Measurements from ENCODE around the gene KRT86. TPM values are rescaled to one million over a fixed set of nuclear protein-coding genes. Genes with fewer than 3 reads are reported as not detected.

Gene KRT86
- total RNA-seq, 1 donor from 2014 or later = not detected

DNA sequence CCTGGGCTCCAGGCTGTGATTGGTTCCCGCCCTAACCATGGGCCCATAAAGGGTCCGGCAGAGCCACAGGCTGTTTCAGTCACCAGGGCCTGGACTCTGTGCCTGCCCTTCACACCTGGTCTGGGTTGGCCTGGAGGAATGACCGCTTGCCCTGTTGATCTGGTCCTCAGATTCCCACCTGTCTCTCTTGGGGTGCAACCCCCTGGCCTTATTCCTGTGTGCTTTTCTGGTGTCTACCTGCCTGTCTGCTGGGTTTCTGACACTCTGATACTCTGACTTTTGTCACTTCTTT lies 49.7 kb downstream of the KRT86 start:
- Mint-ChIP-seq H3K4me1 (ENCODE audit: unreplicated experiment) (no peaks in the 10 kb centered on the region), H3K9me3 (ENCODE audit: unreplicated experiment) (no peaks in the 10 kb centered on the region), H3K27me3 (ENCODE audit: unreplicated experiment) (peaks cover 10% of the 10 kb centered on the region), H3K27ac (ENCODE audit: unreplicated experiment) (no peak overlapping the region), H3K36me3 (ENCODE audit: low read depth, unreplicated experiment) (no peaks in the 10 kb centered on the region), H3K4me3 (ENCODE audit: unreplicated experiment) (no peak overlapping the region)
- TF ChIP-seq, protein P1, sequence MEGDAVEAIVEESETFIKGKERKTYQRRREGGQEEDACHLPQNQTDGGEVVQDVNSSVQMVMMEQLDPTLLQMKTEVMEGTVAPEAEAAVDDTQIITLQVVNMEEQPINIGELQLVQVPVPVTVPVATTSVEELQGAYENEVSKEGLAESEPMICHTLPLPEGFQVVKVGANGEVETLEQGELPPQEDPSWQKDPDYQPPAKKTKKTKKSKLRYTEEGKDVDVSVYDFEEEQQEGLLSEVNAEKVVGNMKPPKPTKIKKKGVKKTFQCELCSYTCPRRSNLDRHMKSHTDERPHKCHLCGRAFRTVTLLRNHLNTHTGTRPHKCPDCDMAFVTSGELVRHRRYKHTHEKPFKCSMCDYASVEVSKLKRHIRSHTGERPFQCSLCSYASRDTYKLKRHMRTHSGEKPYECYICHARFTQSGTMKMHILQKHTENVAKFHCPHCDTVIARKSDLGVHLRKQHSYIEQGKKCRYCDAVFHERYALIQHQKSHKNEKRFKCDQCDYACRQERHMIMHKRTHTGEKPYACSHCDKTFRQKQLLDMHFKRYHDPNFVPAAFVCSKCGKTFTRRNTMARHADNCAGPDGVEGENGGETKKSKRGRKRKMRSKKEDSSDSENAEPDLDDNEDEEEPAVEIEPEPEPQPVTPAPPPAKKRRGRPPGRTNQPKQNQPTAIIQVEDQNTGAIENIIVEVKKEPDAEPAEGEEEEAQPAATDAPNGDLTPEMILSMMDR (IDR thresholded peaks at IDR 0.05; ENCODE audit: unreplicated experiment) = no peak
- no peak for DNase-seq (ENCODE audit: low spot score)

DNA sequence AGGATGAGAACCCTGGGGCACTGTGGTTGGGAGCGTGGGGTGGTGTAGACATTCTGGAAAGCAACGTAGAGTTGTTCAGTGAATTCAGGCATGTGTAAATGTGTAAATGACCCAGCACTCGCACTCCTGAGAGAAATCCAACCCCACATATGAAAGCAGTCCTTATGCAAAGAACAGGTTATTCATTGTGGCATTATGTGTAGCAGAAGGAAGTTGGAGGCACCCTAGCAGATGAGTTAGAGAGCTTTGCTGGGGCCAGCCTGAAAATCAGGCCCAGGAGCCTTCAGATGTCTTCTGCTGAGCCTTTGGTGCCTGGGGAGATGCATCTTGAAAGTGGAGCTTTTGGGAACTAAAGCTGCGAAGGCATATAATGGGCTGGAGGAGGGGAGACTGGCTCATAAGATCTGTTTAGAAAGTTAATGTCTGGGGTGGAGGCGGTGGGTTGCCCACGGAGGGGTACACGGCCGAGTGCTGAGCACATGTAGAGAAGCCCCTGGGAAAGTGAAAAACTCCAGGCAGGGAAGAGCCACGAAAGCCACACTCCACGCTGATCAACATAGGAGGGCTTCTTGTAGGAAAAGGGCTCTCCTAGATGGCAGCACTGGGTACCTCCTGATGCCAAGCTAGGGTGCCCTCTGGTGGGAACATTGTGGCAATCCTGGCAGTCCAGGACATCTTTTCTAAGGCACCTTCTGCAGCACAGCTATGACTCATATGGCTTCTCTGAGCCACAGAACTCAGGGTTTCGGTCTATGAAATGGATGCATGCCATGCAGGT lies 52.8 kb downstream of the KRT86 start:
- TF ChIP-seq, protein P1 (IDR thresholded peaks at IDR 0.05; ENCODE audit: unreplicated experiment) = peak; percentile 49
- peak; percentile 76 for DNase-seq (ENCODE audit: low spot score)
- H3K36me3 Mint-ChIP-seq (ENCODE audit: low read depth, unreplicated experiment) = no peaks in the 10 kb centered on the region
- no peaks in the 10 kb centered on the region for H3K4me1 Mint-ChIP-seq (ENCODE audit: unreplicated experiment)
- peaks cover 6% of the 10 kb centered on the region for H3K27me3 Mint-ChIP-seq (ENCODE audit: unreplicated experiment)
- no peak overlapping the region for H3K4me3 Mint-ChIP-seq (ENCODE audit: unreplicated experiment)
- no peak overlapping the region for H3K27ac Mint-ChIP-seq (ENCODE audit: unreplicated experiment)
- no peaks in the 10 kb centered on the region for H3K9me3 Mint-ChIP-seq (ENCODE audit: unreplicated experiment)

DNA sequence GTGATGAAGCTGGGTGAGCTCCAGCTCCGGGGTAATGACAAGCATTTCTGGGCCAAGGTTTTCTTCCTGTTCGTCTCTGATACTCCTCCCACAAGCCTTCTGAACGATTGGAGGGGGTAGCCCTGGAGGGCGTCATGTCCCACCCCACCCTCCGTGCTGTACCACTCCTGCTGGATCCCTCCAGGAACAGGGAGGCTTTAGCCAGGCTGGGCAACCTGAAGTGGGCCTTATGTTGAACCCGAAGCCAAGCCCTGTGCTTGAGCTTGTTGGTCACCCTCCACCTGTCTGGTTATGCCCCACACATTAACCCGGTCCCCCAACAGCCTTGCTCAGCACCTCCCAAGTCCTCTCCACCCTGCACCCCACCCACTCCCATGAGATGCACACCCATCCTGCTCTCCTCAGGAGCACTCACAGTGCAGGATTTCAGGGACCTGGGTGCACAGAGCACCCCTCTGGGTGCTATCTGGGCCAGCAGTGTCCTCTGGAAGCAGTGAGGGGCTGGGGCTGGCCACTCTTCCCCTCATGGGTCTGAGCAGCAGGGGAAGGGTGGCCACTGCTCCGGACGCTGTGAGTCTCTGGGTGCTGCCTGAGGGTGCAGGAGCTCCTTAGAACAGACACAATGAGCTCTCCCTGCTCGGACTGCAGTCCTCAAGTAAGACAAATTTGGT lies 53.5 kb downstream of the KRT86 start:
- no peaks in the 10 kb centered on the region for H3K4me1 Mint-ChIP-seq (ENCODE audit: unreplicated experiment)
- H3K9me3 Mint-ChIP-seq (ENCODE audit: unreplicated experiment) = no peaks in the 10 kb centered on the region
- TF ChIP-seq, protein P1 (IDR thresholded peaks at IDR 0.05; ENCODE audit: unreplicated experiment) = no peak
- no peaks in the 10 kb centered on the region for H3K36me3 Mint-ChIP-seq (ENCODE audit: low read depth, unreplicated experiment)
- no peak overlapping the region for H3K27ac Mint-ChIP-seq (ENCODE audit: unreplicated experiment)
- DNase-seq (ENCODE audit: low spot score) = no peak
- no peak overlapping the region for H3K4me3 Mint-ChIP-seq (ENCODE audit: unreplicated experiment)
- peaks cover 3% of the 10 kb centered on the region for H3K27me3 Mint-ChIP-seq (ENCODE audit: unreplicated experiment)

DNA sequence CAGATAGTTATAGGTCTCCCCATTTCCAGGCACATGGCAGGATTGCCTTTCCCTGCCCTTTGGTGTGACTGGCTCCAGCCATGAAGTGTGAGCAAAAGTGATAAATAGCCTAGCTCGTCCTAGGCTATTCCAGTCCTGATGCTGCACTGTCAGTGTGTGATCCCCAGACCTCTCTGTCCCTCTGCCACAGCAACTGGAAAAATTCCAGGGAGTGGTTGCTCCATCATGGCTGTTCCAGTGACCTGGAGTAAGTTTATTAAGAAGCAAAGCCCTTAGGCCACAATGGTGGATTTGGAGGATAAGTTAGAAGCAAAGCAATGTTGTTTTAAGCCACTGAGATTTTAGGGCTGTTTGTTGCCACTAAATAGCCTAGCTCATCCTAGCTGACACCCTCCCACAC lies 56.6 kb downstream of the KRT86 start:
- Mint-ChIP-seq H3K36me3 (ENCODE audit: low read depth, unreplicated experiment) (no peaks in the 10 kb centered on the region), H3K27me3 (ENCODE audit: unreplicated experiment) (no peaks in the 10 kb centered on the region), H3K4me1 (ENCODE audit: unreplicated experiment) (peaks cover 3% of the 10 kb centered on the region), H3K27ac (ENCODE audit: unreplicated experiment) (no peak overlapping the region), H3K9me3 (ENCODE audit: unreplicated experiment) (no peaks in the 10 kb centered on the region), H3K4me3 (ENCODE audit: unreplicated experiment) (no peak overlapping the region)
- DNase-seq (ENCODE audit: low spot score) = no peak
- TF ChIP-seq, protein P1 (IDR thresholded peaks at IDR 0.05; ENCODE audit: unreplicated experiment) = no peak

DNA sequence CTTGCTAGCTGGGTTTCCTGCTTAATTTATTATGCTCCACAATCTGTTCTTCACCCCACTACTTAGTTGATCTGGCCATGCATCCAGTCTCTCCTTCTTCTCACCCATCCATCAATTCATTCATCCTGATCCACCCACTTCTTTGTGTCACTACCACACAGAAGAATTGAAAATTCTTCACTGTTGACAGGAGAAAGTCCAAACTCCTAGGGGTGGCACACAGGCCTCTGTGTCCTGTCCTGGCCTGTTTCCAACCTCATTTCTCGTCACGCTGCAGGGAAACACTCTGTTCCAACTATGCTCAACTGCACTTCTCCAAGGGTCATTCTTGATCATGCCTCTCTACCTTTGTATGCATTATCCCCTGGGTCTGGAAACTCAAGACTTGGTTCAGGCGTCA lies 57.4 kb downstream of the KRT86 start:
- no peaks in the 10 kb centered on the region for H3K9me3 Mint-ChIP-seq (ENCODE audit: unreplicated experiment)
- H3K4me3 Mint-ChIP-seq (ENCODE audit: unreplicated experiment) = no peak overlapping the region
- H3K4me1 Mint-ChIP-seq (ENCODE audit: unreplicated experiment) = peaks cover 3% of the 10 kb centered on the region
- TF ChIP-seq, protein P1 (IDR thresholded peaks at IDR 0.05; ENCODE audit: unreplicated experiment) = no peak
- no peak for DNase-seq (ENCODE audit: low spot score)
- no peaks in the 10 kb centered on the region for H3K36me3 Mint-ChIP-seq (ENCODE audit: low read depth, unreplicated experiment)
- no peaks in the 10 kb centered on the region for H3K27me3 Mint-ChIP-seq (ENCODE audit: unreplicated experiment)
- no peak overlapping the region for H3K27ac Mint-ChIP-seq (ENCODE audit: unreplicated experiment)

Data from endothelial cell (in vitro differentiated cells).